IPS-NIHi7 (cell line): ENCODE results near the gene HS6ST3.
A peak's percentile ranks its signal among the peaks of the same experiment; 100 is the strongest.

Experiments
- DNase-seq: peaks from one replicate; pipeline ENCODE4 v3.0.0; 2012; ENCODE audit warnings: mixed read lengths; ENCODE audit errors: extremely low spot score

The HS6ST3 gene

GRCh38 chr13:96650301-96650886, 560.5 kb downstream of the HS6ST3 start:
- DNase-seq = no peak

GRCh38 chr13:96651598-96651997, 561.7 kb downstream of the HS6ST3 start:
- DNase-seq = no peak

GRCh38 chr13:96652506-96652905, 562.6 kb downstream of the HS6ST3 start:
- no peak for DNase-seq

- no peak for DNase-seq
These were observed 571.7 kb downstream of the HS6ST3 start for GRCh38 chr13:96661612-96662011.

GRCh38 chr13:96662036-96662435, 572.1 kb downstream of the HS6ST3 start:
- DNase-seq = no peak

- DNase-seq = no peak
These were observed 577.5 kb downstream of the HS6ST3 start for GRCh38 chr13:96667294-96668018.

- no peak for DNase-seq
These were observed 581.2 kb downstream of the HS6ST3 start for GRCh38 chr13:96671073-96671472.

GRCh38 chr13:96672016-96672415, 582.1 kb downstream of the HS6ST3 start:
- no peak for DNase-seq

GRCh38 chr13:96673825-96674224, 583.9 kb downstream of the HS6ST3 start:
- no peak for DNase-seq

- no peak for DNase-seq
These were observed 587.1 kb downstream of the HS6ST3 start for GRCh38 chr13:96677029-96677428.

- DNase-seq = no peak
These were observed 588.9 kb downstream of the HS6ST3 start for GRCh38 chr13:96678801-96679200.

- no peak for DNase-seq
These were observed 591.0 kb downstream of the HS6ST3 start for GRCh38 chr13:96680898-96681297.

GRCh38 chr13:96681766-96682165, 591.9 kb downstream of the HS6ST3 start:
- no peak for DNase-seq

- DNase-seq = no peak
These were observed 594.6 kb downstream of the HS6ST3 start for GRCh38 chr13:96684469-96684868.

GRCh38 chr13:96684907-96685306, 595.0 kb downstream of the HS6ST3 start:
- DNase-seq = no peak

- no peak for DNase-seq
These were observed 596.4 kb downstream of the HS6ST3 start for GRCh38 chr13:96686286-96686685.

GRCh38 chr13:96687191-96687590, 597.3 kb downstream of the HS6ST3 start:
- no peak for DNase-seq

GRCh38 chr13:96690998-96691397, 601.1 kb downstream of the HS6ST3 start:
- DNase-seq = no peak

- DNase-seq = no peak
These were observed 606.5 kb downstream of the HS6ST3 start for GRCh38 chr13:96696389-96696900.

- no peak for DNase-seq
These were observed 610.8 kb downstream of the HS6ST3 start for GRCh38 chr13:96700657-96701056.

- DNase-seq = no peak
These were observed 617.2 kb downstream of the HS6ST3 start for GRCh38 chr13:96707146-96707545.

- DNase-seq = peak; percentile 51
These were observed 620.4 kb downstream of the HS6ST3 start for GRCh38 chr13:96710166-96710862.

GRCh38 chr13:96720446-96720845, 630.5 kb downstream of the HS6ST3 start:
- DNase-seq = no peak
